Measurements from ENCODE around the gene AOPEP. TPM values are rescaled to one million over a fixed set of nuclear protein-coding genes. Genes with fewer than 3 reads are reported as not detected.
A peak's percentile ranks its signal among the peaks of the same experiment; 100 is the strongest.

AOPEP gene
- total RNA-seq, 5 donors from 2014 or later (not counting 1 experiment from before 2014, with no cell fraction given) = 10.4 to 14.8 (median 11.3) TPM

DNA sequence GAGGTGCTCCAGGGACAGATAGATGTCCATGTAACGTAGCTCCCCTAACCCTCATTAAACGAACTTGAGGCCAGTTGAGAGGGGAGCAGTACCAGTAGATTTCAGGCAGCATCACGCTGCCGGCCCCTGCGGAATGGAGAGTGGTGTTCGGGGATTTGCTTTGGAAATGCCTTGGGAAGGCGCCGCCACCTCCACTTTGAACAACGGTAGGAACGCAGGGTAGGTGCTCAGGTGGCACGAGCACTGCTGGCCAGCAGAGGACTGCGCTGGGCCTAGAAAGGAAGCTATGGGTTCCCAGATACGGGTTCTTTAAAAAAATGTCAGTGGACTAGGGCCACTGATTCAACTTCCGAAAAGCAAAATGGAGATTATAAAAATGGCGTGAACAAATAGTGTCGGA, 319.3 kb downstream of the AOPEP start:
- no peak for ATAC-seq (replicated peaks in 1 of 4)
- H3K9me3 ChIP-seq = no peaks in the 10 kb centered on the region

DNA sequence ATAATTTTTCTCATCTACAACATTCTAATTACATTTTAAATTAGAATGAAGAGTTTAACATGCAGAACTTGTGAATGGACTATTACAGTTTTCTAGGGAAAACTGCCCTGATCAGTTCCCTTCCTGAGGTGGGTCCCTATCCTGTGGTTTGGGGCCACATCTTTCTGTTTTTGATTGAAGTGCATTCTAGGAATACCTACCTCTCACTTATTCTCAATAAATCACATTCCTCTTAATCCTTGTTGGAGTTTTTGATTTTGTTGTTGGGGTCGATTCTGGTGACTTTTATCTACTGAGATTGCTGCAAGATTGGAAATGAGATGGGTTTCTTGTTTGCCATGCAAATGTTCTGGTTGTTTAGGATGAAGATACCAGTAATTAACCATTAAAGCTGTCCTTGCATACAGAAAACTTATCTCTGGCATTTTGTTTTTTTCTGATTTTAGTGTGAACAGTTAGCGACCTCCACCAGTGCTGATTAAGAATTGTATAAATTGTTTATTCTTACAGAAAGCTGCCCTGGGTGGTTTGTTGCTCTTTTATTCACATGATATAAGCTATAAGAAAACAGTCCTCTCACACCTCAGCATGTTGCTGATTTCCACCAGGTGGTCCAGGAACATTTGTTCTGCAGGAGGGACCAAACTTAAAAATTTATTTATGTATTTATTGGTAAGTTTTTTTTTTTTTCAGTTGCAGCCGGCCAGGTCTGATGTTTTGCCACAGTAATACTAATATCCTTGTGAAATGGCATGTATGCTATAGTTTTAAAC, 321.1 kb downstream of the AOPEP start:
- no peaks in the 10 kb centered on the region for H3K36me3 ChIP-seq (ENCODE audit: control insufficient read depth in 2 of 2, extremely low read depth in 1 of 2, insufficient read depth in 1 of 2, low read length in 1 of 2)
- ATAC-seq (replicated peaks in 1 of 4) (no peak), DNase-seq (no peak)
- peaks cover 3 to 6% of the 10 kb centered on the region in 2 experiments for H3K4me1 ChIP-seq (ENCODE audit: control insufficient read depth in 1 of 2, extremely low read depth in 1 of 2, insufficient read depth in 2 of 2, low read length in 2 of 2)
- Mint-ChIP-seq H3K4me3 (peak overlapping the region; percentile 57 to 78 (median 72)), H3K36me3 (peaks cover 3% of the 10 kb centered on the region), H3K9me3 (no peaks in the 10 kb centered on the region), H3K27ac (no peak overlapping the region), H3K27me3 (peaks cover 20 to 22% of the 10 kb centered on the region in 2 donors), H3K4me1 (peaks cover 8 to 12% (median 12%) of the 10 kb centered on the region in 3 donors)
- no peak overlapping the region for H3K4me3 ChIP-seq (ENCODE audit: control insufficient read depth in 1 of 2, extremely low read depth in 1 of 2, low read length in 1 of 2)
- ChIA-PET CTCF (interaction anchor here in 1 of 2 donors (0.6 kb wide), 1 partner anchor 300 kb away, joined by 3 read pairs; no protein-coding TSS in a partner anchor), POLR2A (no interaction called here)
- H3K9me3 ChIP-seq = no peaks in the 10 kb centered on the region
- no CpG with 5 or more reads among the region's 3 CpGs for WGBS (ENCODE audit: insufficient coverage)
- peaks cover 7 to 11% of the 10 kb centered on the region in 2 experiments for H3K27me3 ChIP-seq (replicated peaks in 1 of 2; ENCODE audit: control insufficient read depth in 2 of 2, extremely low read depth in 1 of 2, insufficient read depth in 2 of 2, low read length in 1 of 2)
- no peak overlapping the region for H3K27ac ChIP-seq (ENCODE audit: low read length)

More for the DNA sequence above, 319.3 kb downstream of the AOPEP start:
- Histone ChIP-seq H3K27me3 (replicated peaks in 1 of 2; ENCODE audit: control insufficient read depth in 2 of 2, extremely low read depth in 1 of 2, insufficient read depth in 2 of 2, low read length in 1 of 2) (peaks cover 7 to 11% of the 10 kb centered on the region in 2 experiments), H3K4me3 (ENCODE audit: control insufficient read depth in 1 of 2, extremely low read depth in 1 of 2, low read length in 1 of 2) (no peak overlapping the region), H3K27ac (ENCODE audit: low read length) (no peak overlapping the region), H3K36me3 (ENCODE audit: control insufficient read depth in 2 of 2, extremely low read depth in 1 of 2, insufficient read depth in 1 of 2, low read length in 1 of 2) (no peaks in the 10 kb centered on the region), H3K4me1 (ENCODE audit: control insufficient read depth in 1 of 2, extremely low read depth in 1 of 2, insufficient read depth in 2 of 2, low read length in 2 of 2) (peaks cover 3 to 6% of the 10 kb centered on the region in 2 experiments)
- peaks cover 3% of the 10 kb centered on the region for H3K36me3 Mint-ChIP-seq
- no peak overlapping the region for H3K4me3 Mint-ChIP-seq
- H3K9me3 Mint-ChIP-seq = no peaks in the 10 kb centered on the region
- WGBS (ENCODE audit: insufficient coverage) = 93% methylated on average over 13 of the region's 16 CpGs
- ChIA-PET CTCF (no interaction called here), POLR2A (no interaction called here)
- H3K27ac Mint-ChIP-seq = no peak overlapping the region
- H3K27me3 Mint-ChIP-seq = peaks cover 20 to 22% of the 10 kb centered on the region in 2 donors
- no peak for DNase-seq
- peaks cover 8 to 12% (median 12%) of the 10 kb centered on the region in 3 donors for H3K4me1 Mint-ChIP-seq

DNA sequence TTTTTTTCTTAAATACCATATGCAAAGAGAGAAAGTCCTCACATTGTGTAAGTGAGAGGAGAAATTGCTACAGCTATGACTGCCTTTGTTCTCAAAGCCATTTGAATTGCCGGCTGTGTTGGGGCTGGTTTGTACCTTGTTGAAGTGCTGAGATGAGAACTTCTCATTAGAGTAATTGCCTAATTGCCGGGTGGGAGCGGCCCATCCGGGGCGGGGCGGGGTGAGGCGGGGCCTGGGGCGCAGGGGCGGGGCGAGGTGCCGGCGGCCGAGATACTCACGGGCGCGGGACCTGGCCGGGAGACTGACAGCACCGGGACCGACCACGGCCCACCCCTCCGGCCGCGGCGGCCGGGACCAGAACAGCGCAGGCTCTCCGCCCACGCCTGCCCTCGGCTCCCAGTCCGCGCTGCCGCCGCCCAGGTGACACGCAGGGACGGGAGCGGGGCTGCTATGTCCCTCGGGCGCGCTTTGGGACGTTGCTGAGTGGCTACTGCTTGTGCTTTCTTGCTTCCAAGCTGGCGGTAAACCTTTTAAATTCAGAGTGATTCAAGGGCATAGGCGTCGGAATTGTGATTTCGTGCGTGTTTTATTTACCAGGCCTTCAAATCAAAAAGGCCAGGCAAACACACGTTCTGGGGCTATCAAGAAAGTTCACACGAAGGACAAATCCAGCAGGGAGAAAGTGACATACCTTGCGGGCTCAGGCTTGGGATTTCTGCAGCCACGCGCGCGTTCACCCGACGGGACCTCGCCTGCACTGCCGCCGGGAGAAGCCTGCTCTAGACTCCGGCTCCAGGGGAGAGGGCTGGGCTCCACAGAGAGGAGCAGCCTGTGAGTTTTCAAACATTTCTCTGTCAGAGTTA, 322.0 kb downstream of the AOPEP start:
- Mint-ChIP-seq H3K4me3 (peak overlapping the region; percentile 68 to 78 (median 72)), H3K4me1 (peaks cover 8 to 12% (median 12%) of the 10 kb centered on the region in 3 donors), H3K27me3 (peaks cover 20 to 22% of the 10 kb centered on the region in 2 donors), H3K27ac (no peak overlapping the region), H3K9me3 (no peaks in the 10 kb centered on the region), H3K36me3 (peaks cover 5% of the 10 kb centered on the region)
- H3K36me3 ChIP-seq (ENCODE audit: control insufficient read depth in 2 of 2, extremely low read depth in 1 of 2, insufficient read depth in 1 of 2, low read length in 1 of 2) = no peaks in the 10 kb centered on the region
- WGBS (ENCODE audit: insufficient coverage) = 6% methylated on average over 51 of the region's 58 CpGs
- H3K4me3 ChIP-seq (ENCODE audit: control insufficient read depth in 1 of 2, extremely low read depth in 1 of 2, low read length in 1 of 2) = peak overlapping the region; percentile 36 to 77
- POLR2A ChIA-PET = no interaction called here
- peak; percentile 81 to 93 (median 88) for ATAC-seq (replicated peaks in 1 of 4)
- H3K9me3 ChIP-seq = no peaks in the 10 kb centered on the region
- CTCF ChIA-PET = interaction anchor here in 1 of 2 donors (0.6 kb wide), 1 partner anchor 301 kb away, joined by 3 read pairs; no protein-coding TSS in a partner anchor
- H3K4me1 ChIP-seq (ENCODE audit: control insufficient read depth in 1 of 2, extremely low read depth in 1 of 2, insufficient read depth in 2 of 2, low read length in 2 of 2) = peaks cover 3 to 6% of the 10 kb centered on the region in 2 experiments
- no peak overlapping the region for H3K27ac ChIP-seq (ENCODE audit: low read length)
- DNase-seq = peak in 32 of 35 experiments; percentile 9 to 57 (median 32)
- peaks cover 7 to 11% of the 10 kb centered on the region in 2 experiments for H3K27me3 ChIP-seq (replicated peaks in 1 of 2; ENCODE audit: control insufficient read depth in 2 of 2, extremely low read depth in 1 of 2, insufficient read depth in 2 of 2, low read length in 1 of 2)

DNA sequence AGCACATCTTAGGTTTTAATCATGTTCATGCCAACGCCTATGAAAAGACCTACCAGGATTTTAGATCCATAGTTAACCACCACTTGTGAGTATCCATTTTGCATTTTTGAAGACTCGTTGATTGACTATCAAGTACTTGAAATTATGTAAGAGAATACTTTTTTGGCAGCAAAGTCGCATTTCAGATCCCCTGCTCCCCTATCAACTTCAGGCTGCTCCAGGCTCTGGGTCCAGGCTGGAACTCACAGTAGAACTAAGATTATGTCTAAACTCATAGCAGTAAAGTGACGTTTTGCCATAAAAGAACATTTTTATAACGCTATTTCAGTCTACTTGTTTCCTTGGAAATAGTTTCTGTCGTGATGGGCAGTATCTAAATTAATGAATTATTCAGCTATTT, 323.3 kb downstream of the AOPEP start:
- H3K27me3 ChIP-seq (replicated peaks in 1 of 2; ENCODE audit: control insufficient read depth in 2 of 2, extremely low read depth in 1 of 2, insufficient read depth in 2 of 2, low read length in 1 of 2) = peaks cover 7 to 11% of the 10 kb centered on the region in 2 experiments
- DNase-seq (no peak), ATAC-seq (replicated peaks in 1 of 4) (no peak)
- Mint-ChIP-seq H3K27me3 (peaks cover 20 to 22% of the 10 kb centered on the region in 2 donors), H3K4me1 (peaks cover 8 to 12% (median 12%) of the 10 kb centered on the region in 3 donors), H3K36me3 (peaks cover 3% of the 10 kb centered on the region), H3K4me3 (no peak overlapping the region), H3K9me3 (no peaks in the 10 kb centered on the region), H3K27ac (no peak overlapping the region)
- peaks cover 3 to 6% of the 10 kb centered on the region in 2 experiments for H3K4me1 ChIP-seq (ENCODE audit: control insufficient read depth in 1 of 2, extremely low read depth in 1 of 2, insufficient read depth in 2 of 2, low read length in 2 of 2)
- no peaks in the 10 kb centered on the region for H3K36me3 ChIP-seq (ENCODE audit: control insufficient read depth in 2 of 2, extremely low read depth in 1 of 2, insufficient read depth in 1 of 2, low read length in 1 of 2)
- no peaks in the 10 kb centered on the region for H3K9me3 ChIP-seq
- H3K27ac ChIP-seq (ENCODE audit: low read length) = no peak overlapping the region
- CTCF ChIA-PET = interaction anchor here in 1 of 2 donors (0.6 kb wide), 1 partner anchor 130 kb away, joined by 6 read pairs; no protein-coding TSS in a partner anchor
- POLR2A ChIA-PET = no interaction called here
- no CpG with 5 or more reads among the region's 6 CpGs for WGBS (ENCODE audit: insufficient coverage)
- H3K4me3 ChIP-seq (ENCODE audit: control insufficient read depth in 1 of 2, extremely low read depth in 1 of 2, low read length in 1 of 2) = no peak overlapping the region

DNA sequence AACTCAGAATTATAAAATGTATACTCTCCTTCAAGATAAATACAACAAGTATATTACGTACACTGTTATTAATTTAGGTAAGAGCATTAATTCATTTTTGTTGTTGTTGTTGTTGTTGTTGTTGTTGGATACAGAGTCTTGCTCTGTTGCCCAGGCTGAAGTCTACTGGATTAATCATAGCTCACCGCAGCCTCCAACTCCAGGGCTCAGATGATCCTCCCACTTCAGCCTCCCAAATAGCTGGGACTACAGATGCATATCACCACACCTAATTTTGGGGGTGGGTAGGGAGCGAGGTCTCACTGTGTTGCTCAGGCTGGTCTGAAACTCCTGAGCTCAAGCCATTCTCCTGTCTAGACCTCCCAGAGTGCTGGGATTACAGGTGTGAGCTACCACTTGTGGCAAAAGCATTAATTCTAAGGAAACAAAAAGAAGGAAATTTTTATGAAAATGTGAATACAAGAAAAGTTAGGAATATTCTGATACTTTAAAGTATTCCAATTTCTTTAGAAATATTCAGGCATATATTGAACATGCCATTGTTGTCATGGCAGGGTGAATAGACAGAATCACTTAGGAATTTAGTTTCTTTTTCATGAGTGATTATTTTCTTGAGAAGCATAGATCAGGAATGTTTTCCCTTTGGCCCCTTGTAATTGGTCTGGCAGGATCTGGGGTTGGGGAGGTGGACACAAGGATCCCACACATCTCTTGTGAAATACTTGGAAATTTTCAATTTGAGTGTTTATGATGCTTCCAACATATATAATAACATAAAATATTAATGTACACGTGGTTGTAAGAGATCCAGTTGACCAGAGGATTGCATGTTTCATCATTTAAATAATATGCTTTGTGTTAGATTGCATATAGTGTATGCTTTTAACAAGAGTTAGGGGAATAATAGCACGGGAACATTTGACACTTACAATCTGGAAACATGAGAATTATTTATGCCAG, 327.4 kb downstream of the AOPEP start:
- no peaks in the 10 kb centered on the region for H3K36me3 ChIP-seq (ENCODE audit: control insufficient read depth in 2 of 2, extremely low read depth in 1 of 2, insufficient read depth in 1 of 2, low read length in 1 of 2)
- CTCF ChIA-PET = interaction anchor here in 1 of 2 donors (0.7 kb wide), 1 partner anchor 1169 kb away, joined by 3 read pairs; no protein-coding TSS in a partner anchor
- no peak for ATAC-seq (replicated peaks in 1 of 4)
- no peaks in the 10 kb centered on the region for H3K9me3 ChIP-seq
- peaks cover 4 to 7% of the 10 kb centered on the region in 2 experiments for H3K27me3 ChIP-seq (replicated peaks in 1 of 2; ENCODE audit: control insufficient read depth in 2 of 2, extremely low read depth in 1 of 2, insufficient read depth in 2 of 2, low read length in 1 of 2)
- Mint-ChIP-seq H3K9me3 (no peaks in the 10 kb centered on the region), H3K27me3 (peaks cover 12 to 15% of the 10 kb centered on the region in 2 donors), H3K36me3 (peaks cover 3% of the 10 kb centered on the region), H3K4me1 (peaks cover 3 to 4% (median 3%) of the 10 kb centered on the region in 3 donors), H3K27ac (no peak overlapping the region), H3K4me3 (no peak overlapping the region)
- no peak for DNase-seq
- POLR2A ChIA-PET = no interaction called here
- peaks cover under 1 to 2% of the 10 kb centered on the region in 2 experiments for H3K4me1 ChIP-seq (ENCODE audit: control insufficient read depth in 1 of 2, extremely low read depth in 1 of 2, insufficient read depth in 2 of 2, low read length in 2 of 2)
- no CpG with 5 or more reads among the region's 5 CpGs for WGBS (ENCODE audit: insufficient coverage)
- no peak overlapping the region for H3K27ac ChIP-seq (ENCODE audit: low read length)
- H3K4me3 ChIP-seq (ENCODE audit: control insufficient read depth in 1 of 2, extremely low read depth in 1 of 2, low read length in 1 of 2) = no peak overlapping the region

Measured in T-cell (primary cell).